ENCODE data around the gene BSN. TPM values are rescaled to one million over a fixed set of nuclear protein-coding genes. Genes with fewer than 3 reads are reported as not detected.

Gene BSN, protein sequence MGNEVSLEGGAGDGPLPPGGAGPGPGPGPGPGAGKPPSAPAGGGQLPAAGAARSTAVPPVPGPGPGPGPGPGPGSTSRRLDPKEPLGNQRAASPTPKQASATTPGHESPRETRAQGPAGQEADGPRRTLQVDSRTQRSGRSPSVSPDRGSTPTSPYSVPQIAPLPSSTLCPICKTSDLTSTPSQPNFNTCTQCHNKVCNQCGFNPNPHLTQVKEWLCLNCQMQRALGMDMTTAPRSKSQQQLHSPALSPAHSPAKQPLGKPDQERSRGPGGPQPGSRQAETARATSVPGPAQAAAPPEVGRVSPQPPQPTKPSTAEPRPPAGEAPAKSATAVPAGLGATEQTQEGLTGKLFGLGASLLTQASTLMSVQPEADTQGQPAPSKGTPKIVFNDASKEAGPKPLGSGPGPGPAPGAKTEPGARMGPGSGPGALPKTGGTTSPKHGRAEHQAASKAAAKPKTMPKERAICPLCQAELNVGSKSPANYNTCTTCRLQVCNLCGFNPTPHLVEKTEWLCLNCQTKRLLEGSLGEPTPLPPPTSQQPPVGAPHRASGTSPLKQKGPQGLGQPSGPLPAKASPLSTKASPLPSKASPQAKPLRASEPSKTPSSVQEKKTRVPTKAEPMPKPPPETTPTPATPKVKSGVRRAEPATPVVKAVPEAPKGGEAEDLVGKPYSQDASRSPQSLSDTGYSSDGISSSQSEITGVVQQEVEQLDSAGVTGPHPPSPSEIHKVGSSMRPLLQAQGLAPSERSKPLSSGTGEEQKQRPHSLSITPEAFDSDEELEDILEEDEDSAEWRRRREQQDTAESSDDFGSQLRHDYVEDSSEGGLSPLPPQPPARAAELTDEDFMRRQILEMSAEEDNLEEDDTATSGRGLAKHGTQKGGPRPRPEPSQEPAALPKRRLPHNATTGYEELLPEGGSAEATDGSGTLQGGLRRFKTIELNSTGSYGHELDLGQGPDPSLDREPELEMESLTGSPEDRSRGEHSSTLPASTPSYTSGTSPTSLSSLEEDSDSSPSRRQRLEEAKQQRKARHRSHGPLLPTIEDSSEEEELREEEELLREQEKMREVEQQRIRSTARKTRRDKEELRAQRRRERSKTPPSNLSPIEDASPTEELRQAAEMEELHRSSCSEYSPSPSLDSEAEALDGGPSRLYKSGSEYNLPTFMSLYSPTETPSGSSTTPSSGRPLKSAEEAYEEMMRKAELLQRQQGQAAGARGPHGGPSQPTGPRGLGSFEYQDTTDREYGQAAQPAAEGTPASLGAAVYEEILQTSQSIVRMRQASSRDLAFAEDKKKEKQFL (N-terminal part only)
- total RNA-seq (2014; rRNA removed; shearing (Covaris generic)) (0.03 TPM in 2 replicates), total RNA-seq (2022) (0.20 and 0.27 TPM in 2 replicates), Bru-seq, nascent RNA (percentile 24 among the genes with signal in this experiment), BruChase-seq, experiment 1, labeled RNA remaining after a 6-hour chase (percentile 26 among the genes with signal in this experiment), BruChase-seq, experiment 2, labeled RNA remaining after a 2-hour chase (percentile 23 among the genes with signal in this experiment)
- long read RNA-seq = 0 reads

GRCh38 chr3:49553692-49554632 lies at the start of gene BSN:
Gene BSN (plus strand): TSS chr3:49554477. CDS start chr3:49554603, 126 bp downstream.
- H3K36me3 ChIP-seq (ENCODE audit: insufficient read depth, low read length) = no peaks in the 10 kb centered on the region
- H3K9me2 ChIP-seq (ENCODE audit: insufficient read depth, low read length) = no peaks in the 10 kb centered on the region
- peaks cover 11% of the 10 kb centered on the region for H3K4me1 ChIP-seq (ENCODE audit: insufficient read depth, low read length, poor library complexity, severe bottlenecking)
- POLR2A ChIA-PET = interaction anchor here (0.6 to 1.3 kb wide), 4 partner anchors 34 to 1153 kb away, joined by 3 read pairs; no protein-coding TSS in a partner anchor
- H4K20me1 ChIP-seq (ENCODE audit: insufficient read depth, low read length) = no peaks in the 10 kb centered on the region
- intact Hi-C loops (cut with micrococcal nuclease; ENCODE audit: unreplicated experiment) = no loop called here
- H3K79me2 ChIP-seq (ENCODE audit: insufficient read depth, low read depth, low read length) = no peaks in the 10 kb centered on the region
- H3K4me3 ChIP-seq (ENCODE audit: low read depth, low read length, poor library complexity, severe bottlenecking) = peak within 1 kb of the TSS; percentile 69
- CTCF ChIA-PET (ENCODE audit: unreplicated experiment) = no interaction called here
- DNase-seq (ENCODE audit: low spot score) = peak; percentile 94
- H3K27ac ChIP-seq (ENCODE audit: low read depth, low read length, poor library complexity, severe bottlenecking) = no peak within 1 kb of the TSS
- TF ChIP-seq, protein P1, sequence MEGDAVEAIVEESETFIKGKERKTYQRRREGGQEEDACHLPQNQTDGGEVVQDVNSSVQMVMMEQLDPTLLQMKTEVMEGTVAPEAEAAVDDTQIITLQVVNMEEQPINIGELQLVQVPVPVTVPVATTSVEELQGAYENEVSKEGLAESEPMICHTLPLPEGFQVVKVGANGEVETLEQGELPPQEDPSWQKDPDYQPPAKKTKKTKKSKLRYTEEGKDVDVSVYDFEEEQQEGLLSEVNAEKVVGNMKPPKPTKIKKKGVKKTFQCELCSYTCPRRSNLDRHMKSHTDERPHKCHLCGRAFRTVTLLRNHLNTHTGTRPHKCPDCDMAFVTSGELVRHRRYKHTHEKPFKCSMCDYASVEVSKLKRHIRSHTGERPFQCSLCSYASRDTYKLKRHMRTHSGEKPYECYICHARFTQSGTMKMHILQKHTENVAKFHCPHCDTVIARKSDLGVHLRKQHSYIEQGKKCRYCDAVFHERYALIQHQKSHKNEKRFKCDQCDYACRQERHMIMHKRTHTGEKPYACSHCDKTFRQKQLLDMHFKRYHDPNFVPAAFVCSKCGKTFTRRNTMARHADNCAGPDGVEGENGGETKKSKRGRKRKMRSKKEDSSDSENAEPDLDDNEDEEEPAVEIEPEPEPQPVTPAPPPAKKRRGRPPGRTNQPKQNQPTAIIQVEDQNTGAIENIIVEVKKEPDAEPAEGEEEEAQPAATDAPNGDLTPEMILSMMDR (conservative IDR thresholded peaks at IDR 0.05; ENCODE audit: low read length) = no peak
- H2AFZ ChIP-seq (ENCODE audit: low read length) = peak within 1 kb of the TSS; percentile 99
- H3K9me3 ChIP-seq (ENCODE audit: low read length) = no peaks in the 10 kb centered on the region
- H3K4me2 ChIP-seq (ENCODE audit: low read length) = peak within 1 kb of the TSS; percentile 75
- BruUV-seq (replicated peaks) = no TSS peak

DNA sequence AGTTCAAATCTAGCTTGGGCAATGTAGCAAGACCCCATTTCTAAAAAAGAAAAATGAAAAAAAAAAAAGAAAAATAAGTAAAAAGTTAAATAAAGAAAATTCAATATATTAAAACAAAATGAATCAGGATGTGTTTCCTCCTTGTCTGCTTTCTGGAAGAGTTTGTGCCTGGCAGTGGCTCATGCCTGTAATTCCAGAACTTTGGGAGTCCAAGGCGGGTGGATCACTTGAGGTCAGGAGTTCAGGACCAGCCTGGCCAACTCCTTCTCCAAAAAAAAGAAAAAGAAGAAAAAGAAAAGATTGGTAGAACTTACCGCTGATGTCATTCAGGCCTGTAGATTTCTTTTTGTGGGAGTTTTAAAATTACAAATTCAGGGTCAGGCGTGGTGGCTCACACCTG lies 47.4 kb upstream of the BSN start:
- peaks cover 22% of the 10 kb centered on the region for H3K36me3 ChIP-seq (ENCODE audit: insufficient read depth, low read length)
- no peaks in the 10 kb centered on the region for H4K20me1 ChIP-seq (ENCODE audit: insufficient read depth, low read length)
- no peaks in the 10 kb centered on the region for H3K79me2 ChIP-seq (ENCODE audit: insufficient read depth, low read depth, low read length)
- H3K4me3 ChIP-seq (ENCODE audit: low read depth, low read length, poor library complexity, severe bottlenecking) = no peak overlapping the region
- no peaks in the 10 kb centered on the region for H3K4me1 ChIP-seq (ENCODE audit: insufficient read depth, low read length, poor library complexity, severe bottlenecking)
- no TSS peak for BruUV-seq (replicated peaks)
- H3K9me2 ChIP-seq (ENCODE audit: insufficient read depth, low read length) = no peaks in the 10 kb centered on the region
- intact Hi-C loops (cut with micrococcal nuclease; ENCODE audit: unreplicated experiment) = no loop called here
- ChIA-PET CTCF (ENCODE audit: unreplicated experiment) (no interaction called here), POLR2A (interaction anchor here (0.6 to 0.7 kb wide), 2 partner anchors 93 to 1150 kb away, joined by 3 read pairs; no protein-coding TSS in a partner anchor)
- TF ChIP-seq EZH2phosphoT487 (IDR thresholded peaks at IDR 0.05; ENCODE audit: borderline replicate concordance, low read depth, low read length) = no peak
- TF ChIP-seq, protein P1 (conservative IDR thresholded peaks at IDR 0.05; ENCODE audit: low read length) = no peak
- no peak overlapping the region for H3K27ac ChIP-seq (ENCODE audit: low read depth, low read length, poor library complexity, severe bottlenecking)
- no peaks in the 10 kb centered on the region for H3K9me3 ChIP-seq (ENCODE audit: low read length)
- no peak for DNase-seq (ENCODE audit: low spot score)
- no peak overlapping the region for H3K4me2 ChIP-seq (ENCODE audit: low read length)
- no peak overlapping the region for H2AFZ ChIP-seq (ENCODE audit: low read length)

Measured in OCI-LY7 (cell line).